ENCODE data around the gene FGD6.

- no peak for TF ChIP-seq CTCF (IDR thresholded peaks at IDR 0.05; ENCODE audit: low read depth, low read length)
- TF ChIP-seq, protein P1, sequence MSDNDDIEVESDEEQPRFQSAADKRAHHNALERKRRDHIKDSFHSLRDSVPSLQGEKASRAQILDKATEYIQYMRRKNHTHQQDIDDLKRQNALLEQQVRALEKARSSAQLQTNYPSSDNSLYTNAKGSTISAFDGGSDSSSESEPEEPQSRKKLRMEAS (IDR thresholded peaks at IDR 0.05; ENCODE audit: low read depth, low read length) = no peak
Observed at GRCh38 chr12:95126076-95126475, 91.2 kb downstream of the FGD6 start.
